HCT116 (cell line): ENCODE measurements around the gene RAD23A. TPM values are rescaled to one million over a fixed set of nuclear protein-coding genes. Genes with fewer than 3 reads are reported as not detected.

Experiments used
- ATAC-seq: fragments of 200-7000 bp; cut with Tn5 transposase; 2 replicates; pipeline ENCODE4 v1.9.1; 2020; ENCODE audit warnings: mild to moderate bottlenecking, moderate library complexity
- BruUV-seq: library from RNA; stranded (reverse); fragments of 400-500 nt; replicated peaks from 2 replicates; lab custom pipeline; 2021; lab: Mats Ljungman, UMichigan
- CTCF ChIA-PET: fragments of 300-600 bp; sonication (Branson Sonifier 250); formaldehyde crosslinking; loops from one replicate; lab custom pipeline; 2021; ENCODE audit warnings: antibody characterized with exemption; lab: Charles Lee
- POLR2A ChIA-PET: fragments of 300-600, 350-600 bp; sonication (Branson Sonifier 250); formaldehyde crosslinking; loops from one replicate; lab custom pipeline; 2021; ENCODE audit warnings: antibody characterized with exemption; lab: Charles Lee
- RAD21 ChIA-PET, 2 experiments: fragments of 300-600 bp; sonication (Branson Sonifier 250); formaldehyde crosslinking; loops; one replicate each; lab custom pipeline; 2023; ENCODE audit warnings: low total read pairs in 2 of 2; ENCODE audit not compliant: uncharacterized antibody in 2 of 2, unreplicated experiment in 2 of 2, low non-redundant PET in 1 of 2; lab: Charles Lee
- DNase-seq: peaks from one replicate; pipeline ENCODE4 v3.0.0-alpha.2; 2010; ENCODE audit warnings: low read depth, low spot score
- H2AFZ ChIP-seq: fragments of 200-600 bp; shearing (Covaris generic), sonication (generic); 2 replicates; pipeline ENCODE4 v1.6.1; 2017; ENCODE audit warnings: low read depth, mixed run types, mixed read lengths, antibody characterized with exemption, low read length; ENCODE audit not compliant: poor library complexity, severe bottlenecking
- H3K27ac ChIP-seq: 2 replicates; pipeline ENCODE4 v1.5.1; 2012; ENCODE audit warnings: low read depth, low read length
- H3K27me3 ChIP-seq: fragments of 200-600 bp; sonication (generic); 2 replicates; pipeline ENCODE4 v1.6.1; 2016; ENCODE audit warnings: mixed run types, low read length, mixed read lengths; ENCODE audit not compliant: insufficient read depth
- H3K36me3 ChIP-seq, 2 experiments: fragments of 200-500 bp in 1 of 2; fragments of 200-600 bp in 1 of 2; sonication (Bioruptor generic) in 1 of 2; sonication (generic) in 1 of 2; 2 replicates each; pipeline versions ENCODE4 v1.5.1 to v1.6.1; 2014 to 2016; ENCODE audit warnings: low read length in 2 of 2, inconsistent platforms in 1 of 2, mixed read lengths in 1 of 2, mixed run types in 1 of 2; ENCODE audit not compliant: insufficient read depth in 2 of 2, control insufficient read depth in 1 of 2
- H3K4me1 ChIP-seq, 2 experiments: fragments of 200-600 bp in 1 of 2; sonication (generic) in 1 of 2; 2 replicates each; pipeline versions ENCODE4 v1.5.1 to v1.6.1; 2012 to 2017; ENCODE audit warnings: low read length in 2 of 2, inconsistent platforms in 1 of 2, mild to moderate bottlenecking in 1 of 2, mixed read lengths in 1 of 2, mixed run types in 1 of 2, moderate library complexity in 1 of 2; ENCODE audit not compliant: insufficient read depth in 2 of 2, control insufficient read depth in 1 of 2
- H3K4me2 ChIP-seq: fragments of 200-600 bp; sonication (generic); 2 replicates; pipeline ENCODE4 v1.6.1; 2017; ENCODE audit warnings: mixed run types, low read length, mixed read lengths
- H3K4me3 ChIP-seq, 2 experiments: fragments of 200-600 bp in 1 of 2; sonication (generic) in 1 of 2; replicated peaks in 1 of 2; 2 replicates each; pipeline ENCODE4 v1.5.1; 2011 to 2016; ENCODE audit warnings: low read length in 2 of 2, control low read depth in 1 of 2, low read depth in 1 of 2, mild to moderate bottlenecking in 1 of 2, mixed read lengths in 1 of 2, mixed run types in 1 of 2
- H3K79me2 ChIP-seq: fragments of 200-600 bp; sonication (generic); 2 replicates; pipeline ENCODE4 v1.6.1; 2017; ENCODE audit warnings: mild to moderate bottlenecking, mixed run types, low read length, moderate library complexity, mixed read lengths; ENCODE audit not compliant: insufficient read depth
- H3K9ac ChIP-seq: fragments of 200-600 bp; sonication (generic); 2 replicates; pipeline ENCODE4 v1.6.1; 2016; ENCODE audit warnings: low read length, mixed read lengths
- H3K9me2 ChIP-seq: fragments of 200-600 bp; sonication (generic), shearing (Covaris generic); 2 replicates; pipeline ENCODE4 v1.6.1; 2017; ENCODE audit warnings: mixed run types, mild to moderate bottlenecking, moderate library complexity; ENCODE audit not compliant: insufficient read depth
- H3K9me3 ChIP-seq, 2 experiments: fragments of 200-500 bp in 1 of 2; fragments of 200-600 bp in 1 of 2; sonication (Bioruptor generic) in 1 of 2; sonication (generic) in 1 of 2; 2 replicates each; pipeline ENCODE4 v1.6.1; 2014 to 2017; ENCODE audit warnings: low read length in 2 of 2, mixed read lengths in 2 of 2, inconsistent platforms in 1 of 2, low read depth in 1 of 2, mild to moderate bottlenecking in 1 of 2, mixed run types in 1 of 2, moderate library complexity in 1 of 2; ENCODE audit not compliant: control insufficient read depth in 1 of 2, insufficient read depth in 1 of 2
- H4K20me1 ChIP-seq: fragments of 200-600 bp; sonication (generic), shearing (Covaris generic); 2 replicates; pipeline ENCODE4 v1.6.1; 2017; ENCODE audit warnings: mixed run types, mild to moderate bottlenecking, moderate library complexity; ENCODE audit not compliant: insufficient read depth
- CBX3 ChIP-seq: IDR thresholded peaks from 2 replicates; pipeline ENCODE4 v1.6.1; 2012; ENCODE audit warnings: low read depth
- CEBPB ChIP-seq: IDR thresholded peaks from 2 replicates; pipeline ENCODE4 v1.6.1; 2012; ENCODE audit warnings: low read depth
- EGR1 ChIP-seq: IDR thresholded peaks from 2 replicates; pipeline ENCODE4 v1.6.1; 2012; ENCODE audit warnings: low read depth
- ELF1 ChIP-seq: IDR thresholded peaks from 2 replicates; pipeline ENCODE4 v1.6.1; 2012; ENCODE audit warnings: low read depth, borderline replicate concordance
- EZH2 ChIP-seq: fragments of 200-600 bp; sonication (generic); IDR thresholded peaks from 2 replicates; pipeline ENCODE4 v1.6.1; 2017; ENCODE audit warnings: antibody characterized with exemption, mixed run types
- EZH2phosphoT487 ChIP-seq: fragments of 200-600 bp; IDR thresholded peaks from 2 replicates; pipeline ENCODE4 v1.6.1; 2018; ENCODE audit warnings: antibody characterized with exemption, borderline replicate concordance
- FOSL1 ChIP-seq: IDR thresholded peaks from 2 replicates; pipeline ENCODE4 v1.6.1; 2012; ENCODE audit warnings: low read depth
- JUND ChIP-seq: IDR thresholded peaks from 2 replicates; pipeline ENCODE4 v1.6.1; 2012
- MAX ChIP-seq: IDR thresholded peaks from 2 replicates; pipeline ENCODE4 v1.6.1; 2012
- POLR2A ChIP-seq: IDR thresholded peaks from 2 replicates; pipeline ENCODE4 v1.7.0; 2011; ENCODE audit warnings: borderline replicate concordance; ENCODE audit not compliant: insufficient read depth, insufficient read length; ENCODE audit errors: extremely low read depth
- POLR2AphosphoS5 ChIP-seq: IDR thresholded peaks from 2 replicates; pipeline ENCODE4 v1.6.1; 2011; ENCODE audit warnings: mild to moderate bottlenecking, low read depth, low read length, moderate library complexity
- RAD21 ChIP-seq: IDR thresholded peaks from 2 replicates; pipeline ENCODE4 v1.6.1; 2012; ENCODE audit warnings: low read depth, mild to moderate bottlenecking
- SIN3A ChIP-seq: IDR thresholded peaks from 2 replicates; pipeline ENCODE4 v1.6.1; 2012; ENCODE audit warnings: low read depth
- SP1 ChIP-seq: IDR thresholded peaks from 2 replicates; pipeline ENCODE4 v1.6.1; 2012; ENCODE audit warnings: low read depth
- SRF ChIP-seq: IDR thresholded peaks from 2 replicates; pipeline ENCODE4 v1.6.1; 2012; ENCODE audit warnings: low read depth
- TCF7L2 ChIP-seq: IDR thresholded peaks from 2 replicates; pipeline ENCODE4 v1.7.0; 2011; ENCODE audit warnings: borderline replicate concordance, inconsistent platforms; ENCODE audit not compliant: insufficient read depth, insufficient read length; ENCODE audit errors: extremely low read depth
- YY1 ChIP-seq: IDR thresholded peaks from 2 replicates; pipeline ENCODE4 v1.6.1; 2011; ENCODE audit warnings: low read length, low read depth, moderate library complexity, mild to moderate bottlenecking; ENCODE audit not compliant: insufficient replicate concordance; ENCODE audit errors: extremely low read depth
- ZFX ChIP-seq: fragments of 450-650 bp; IDR thresholded peaks from 2 replicates; pipeline ENCODE4 v1.6.1; 2017
- ZNF274 ChIP-seq: fragments of 200-500 bp; sonication (Bioruptor generic); IDR thresholded peaks from 2 replicates; pipeline ENCODE4 v1.6.1; 2014; ENCODE audit warnings: mild to moderate bottlenecking, low read depth, low read length, inconsistent platforms
- intact Hi-C: fragments of 100-400 bp; cut with micrococcal nuclease; formaldehyde crosslinking; loops from 2 replicates; pipeline ENCODE4 v1.10.0; 2022
- total RNA-seq: library from RNA; stranded (reverse); gene quantifications from one replicate; pipeline ENCODE4 v1.2.1, GENCODE V29; 2021; ENCODE audit not compliant: unreplicated experiment
- TF ChIP-seq, protein P1 (sequence below): IDR thresholded peaks from 2 replicates; pipeline ENCODE4 v1.6.1; 2012
- TF ChIP-seq, protein P2 (sequence below): IDR thresholded peaks from 2 replicates; pipeline ENCODE4 v1.6.1; 2011; ENCODE audit warnings: mild to moderate bottlenecking, low read length, moderate library complexity; ENCODE audit not compliant: insufficient replicate concordance; ENCODE audit errors: extremely low read depth

RAD23A gene
- total RNA-seq, 1 experiment from 2014 or later, result 163 TPM

DNA sequence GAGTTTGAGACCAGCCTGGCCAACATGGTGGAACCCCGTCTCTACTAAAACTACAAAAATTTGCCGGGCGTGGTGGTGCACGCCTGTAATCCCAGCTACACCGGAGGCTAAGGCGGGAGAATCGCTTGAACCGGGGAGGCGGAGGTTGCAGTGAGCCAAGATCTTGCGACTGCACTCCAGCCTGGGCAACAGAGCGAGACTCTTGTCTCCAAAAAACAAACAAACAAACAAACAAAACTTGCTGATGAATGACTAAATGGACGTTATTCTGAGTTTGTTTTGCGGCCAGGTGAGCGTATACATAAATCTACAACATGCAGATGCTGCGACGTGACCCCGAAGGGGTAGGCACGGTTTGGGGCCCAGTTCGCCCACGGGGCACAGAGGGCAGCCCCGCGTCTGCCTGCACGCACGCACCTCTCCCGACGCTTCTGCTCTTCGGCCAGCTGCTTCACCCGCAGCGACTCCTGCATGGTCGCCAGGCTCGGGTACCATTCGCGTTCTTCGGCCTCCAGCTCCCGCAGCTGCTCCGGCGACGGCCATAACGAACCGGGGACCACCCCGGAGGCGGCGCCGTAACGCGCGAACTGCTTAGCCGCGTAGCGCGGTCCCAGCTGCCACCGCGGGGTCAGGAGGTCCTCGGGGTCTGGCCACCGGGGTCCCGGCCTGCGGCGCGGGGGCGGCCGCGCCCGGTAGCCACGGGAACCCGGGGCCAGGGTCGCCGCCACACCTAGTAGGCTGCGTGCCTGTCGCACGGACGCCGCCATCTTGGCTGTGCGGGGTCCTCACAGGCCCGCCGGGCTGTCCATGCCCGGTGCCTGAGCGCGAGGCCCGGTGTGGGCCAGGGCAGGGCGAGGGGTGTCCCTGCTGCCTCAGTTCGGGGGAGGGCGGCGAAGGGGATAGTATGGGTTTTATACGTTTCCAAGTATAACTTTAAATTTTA lies 11.1 kb downstream of the RAD23A start, which contains the start of gene GADD45GIP1:
GADD45GIP1 (minus strand) TSS at position 778 of the 943 bp plus-strand sequence; CDS start at position 767, 11 bp downstream.
- ATAC-seq (peak; percentile 91), DNase-seq (peak; percentile 67)
- Histone ChIP-seq H3K4me3 (peak within 1 kb of the TSS; percentile 75 to 92), H3K9me2 (no peaks in the 10 kb centered on the region), H3K27me3 (no peaks in the 10 kb centered on the region), H3K9me3 (no peaks in the 10 kb centered on the region), H3K9ac (peak within 1 kb of the TSS; percentile 97), H2AFZ (peak within 1 kb of the TSS; percentile 68), H3K79me2 (peaks cover 45% of the 10 kb centered on the region), H3K36me3 (peaks cover 7 to 27% of the 10 kb centered on the region in 2 experiments; a peak in 2 of 4 replicates), H3K4me1 (peaks cover 9 to 29% of the 10 kb centered on the region in 2 experiments), H3K27ac (peak within 1 kb of the TSS; percentile 98), H3K4me2 (peak within 1 kb of the TSS; percentile 86), H4K20me1 (no peaks in the 10 kb centered on the region; the same call in 1 of the 2 replicates)
- ChIA-PET CTCF (interaction anchor here (3.6 kb wide), 1 partner anchor 9 kb away, joined by 15 read pairs; no protein-coding TSS in a partner anchor), POLR2A (interaction anchor here (2.0 kb wide), 1 partner anchor 11 kb away, joined by 8 read pairs; the partner anchor contains the start of gene RAD23A), RAD21 (interaction anchor here in 1 of 2 experiments (0.6 kb wide), 1 partner anchor 194 kb away, joined by 4 read pairs; the partner anchor contains the start of genes IER2 and STX10)
- intact Hi-C loops, result no loop called here
- no TSS peak for BruUV-seq
- no peak for TF ChIP-seq EZH2phosphoT487
- peak; percentile 55 for TF ChIP-seq EGR1
- TF ChIP-seq TCF7L2, result no peak
- TF ChIP-seq ZNF274, result no peak
- 0 out of 2 replicates have a peak, but pooled peaks have one; percentile 25 for TF ChIP-seq SP1
- peak; percentile 83 for TF ChIP-seq MAX
- peak; percentile 78; the same call in 1 of the 2 replicates for TF ChIP-seq CBX3
- no peak for TF ChIP-seq ELF1
- no peak for TF ChIP-seq EZH2
- peak; percentile 72 for TF ChIP-seq SIN3A
- peak; percentile 96 for TF ChIP-seq YY1
- peak; percentile 96 for TF ChIP-seq ZFX
- TF ChIP-seq FOSL1, result no peak
- peak; percentile 95 for TF ChIP-seq POLR2A
- no peak for TF ChIP-seq SRF
- TF ChIP-seq, protein P1, sequence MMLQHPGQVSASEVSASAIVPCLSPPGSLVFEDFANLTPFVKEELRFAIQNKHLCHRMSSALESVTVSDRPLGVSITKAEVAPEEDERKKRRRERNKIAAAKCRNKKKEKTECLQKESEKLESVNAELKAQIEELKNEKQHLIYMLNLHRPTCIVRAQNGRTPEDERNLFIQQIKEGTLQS, result no peak
- peak; percentile 95 for TF ChIP-seq POLR2AphosphoS5
- TF ChIP-seq, protein P2, sequence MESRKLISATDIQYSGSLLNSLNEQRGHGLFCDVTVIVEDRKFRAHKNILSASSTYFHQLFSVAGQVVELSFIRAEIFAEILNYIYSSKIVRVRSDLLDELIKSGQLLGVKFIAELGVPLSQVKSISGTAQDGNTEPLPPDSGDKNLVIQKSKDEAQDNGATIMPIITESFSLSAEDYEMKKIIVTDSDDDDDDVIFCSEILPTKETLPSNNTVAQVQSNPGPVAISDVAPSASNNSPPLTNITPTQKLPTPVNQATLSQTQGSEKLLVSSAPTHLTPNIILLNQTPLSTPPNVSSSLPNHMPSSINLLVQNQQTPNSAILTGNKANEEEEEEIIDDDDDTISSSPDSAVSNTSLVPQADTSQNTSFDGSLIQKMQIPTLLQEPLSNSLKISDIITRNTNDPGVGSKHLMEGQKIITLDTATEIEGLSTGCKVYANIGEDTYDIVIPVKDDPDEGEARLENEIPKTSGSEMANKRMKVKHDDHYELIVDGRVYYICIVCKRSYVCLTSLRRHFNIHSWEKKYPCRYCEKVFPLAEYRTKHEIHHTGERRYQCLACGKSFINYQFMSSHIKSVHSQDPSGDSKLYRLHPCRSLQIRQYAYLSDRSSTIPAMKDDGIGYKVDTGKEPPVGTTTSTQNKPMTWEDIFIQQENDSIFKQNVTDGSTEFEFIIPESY, result peak; percentile 39
- no peak for TF ChIP-seq CEBPB
- no peak for TF ChIP-seq RAD21
- no peak; the same call in 1 of the 2 replicates for TF ChIP-seq JUND
